H1 (cell line): ENCODE results near the gene TLX1. TPM values are rescaled to one million over a fixed set of nuclear protein-coding genes. Genes with fewer than 3 reads are reported as not detected.

Source experiments
- CTCF ChIA-PET: fragments of 300-600 bp; sonication (Branson Sonifier 250); formaldehyde crosslinking; loops from one replicate; lab custom pipeline; 2021; ENCODE audit not compliant: partially characterized antibody; lab: Charles Lee
- POLR2A ChIA-PET: fragments of 300-600 bp; sonication (Branson Sonifier 250); formaldehyde crosslinking; loops from one replicate; lab custom pipeline; 2021; ENCODE audit warnings: inconsistent platforms; ENCODE audit not compliant: partially characterized antibody; lab: Charles Lee
- DNase-seq, 2 experiments: peaks; one replicate each; pipeline versions ENCODE4 v3.0.0 to v3.0.0-alpha.2; 2010 to 2022; ENCODE audit warnings: low spot score in 2 of 2, low read depth in 1 of 2, mixed read lengths in 1 of 2
- FAIRE-seq: peaks from 2 replicates; lab custom pipeline; 2011; peaks lifted over from hg19 to GRCh38; lab: Jason Lieb, UNC
- H2AFZ ChIP-seq: 2 replicates; pipeline ENCODE4 v1.8.1; 2012; ENCODE audit warnings: low read length, inconsistent platforms
- H2AK5ac ChIP-seq: 2 replicates; pipeline ENCODE4 v1.6.1; 2013; ENCODE audit warnings: low read depth, low read length
- H2BK120ac ChIP-seq: replicated peaks from 2 replicates; pipeline ENCODE3; 2013; ENCODE audit warnings: low read depth, low read length, inconsistent platforms
- H2BK12ac ChIP-seq: 2 replicates; pipeline ENCODE4 v1.6.1; 2013; ENCODE audit warnings: low read depth, low read length
- H2BK15ac ChIP-seq: 2 replicates; pipeline ENCODE4 v1.6.1; 2013; ENCODE audit warnings: low read length
- H2BK20ac ChIP-seq: 2 replicates; pipeline ENCODE4 v1.6.1; 2013; ENCODE audit warnings: low read length
- H2BK5ac ChIP-seq: 2 replicates; pipeline ENCODE4 v1.6.1; 2013; ENCODE audit warnings: low read depth, low read length
- H3K14ac ChIP-seq: 2 replicates; pipeline ENCODE4 v1.6.1; 2013; ENCODE audit warnings: inconsistent platforms; ENCODE audit not compliant: insufficient read length
- H3K18ac ChIP-seq: 2 replicates; pipeline ENCODE4 v1.6.1; 2013; ENCODE audit warnings: low read length; ENCODE audit errors: extremely low read depth
- H3K23ac ChIP-seq: 2 replicates; pipeline ENCODE4 v1.6.1; 2013; ENCODE audit warnings: inconsistent platforms; ENCODE audit not compliant: insufficient read length
- H3K23me2 ChIP-seq: 2 replicates; pipeline ENCODE4 v1.6.1; 2013; ENCODE audit warnings: low read depth, low read length
- H3K27ac ChIP-seq: 2 replicates; pipeline ENCODE4 v1.6.1; 2011; ENCODE audit warnings: low read depth, low read length, inconsistent platforms
- H3K27me3 ChIP-seq, 4 experiments: replicated peaks in 1 of 4; 1 replicate in 1 of 4; 2 replicates in 3 of 4; pipeline versions ENCODE4 v1.6.1 to v1.8.1; 2011 to 2013; ENCODE audit warnings: low read length in 3 of 4, mild to moderate bottlenecking in 3 of 4, inconsistent platforms in 2 of 4, mixed read lengths in 2 of 4, moderate library complexity in 1 of 4; ENCODE audit not compliant: control insufficient read depth in 3 of 4, insufficient read depth in 3 of 4; ENCODE audit errors: extremely low read depth in 1 of 4
- H3K36me3 ChIP-seq, 4 experiments: 2 replicates each; pipeline versions ENCODE4 v1.6.1 to v1.8.1; 2011 to 2013; ENCODE audit warnings: mild to moderate bottlenecking in 4 of 4, low read length in 3 of 4, moderate library complexity in 2 of 4, control low read depth in 1 of 4, inconsistent platforms in 1 of 4; ENCODE audit not compliant: insufficient read depth in 4 of 4, control insufficient read depth in 2 of 4
- H3K4ac ChIP-seq: replicated peaks from 2 replicates; pipeline ENCODE3; 2013; ENCODE audit warnings: low read length, low read depth, mixed read lengths, inconsistent platforms; ENCODE audit not compliant: insufficient read length
- H3K4me1 ChIP-seq, 4 experiments: replicated peaks in 1 of 4; 1 replicate in 1 of 4; 2 replicates in 3 of 4; pipeline versions ENCODE4 v1.6.1 to v1.8.1; 2011 to 2013; ENCODE audit warnings: low read length in 3 of 4, inconsistent platforms in 2 of 4, mixed read lengths in 1 of 4; ENCODE audit not compliant: insufficient read depth in 4 of 4, control insufficient read depth in 3 of 4
- H3K4me2 ChIP-seq, 2 experiments: 2 replicates each; pipeline versions ENCODE4 v1.6.1 to v1.8.1; 2011 to 2013; ENCODE audit warnings: low read depth in 2 of 2, low read length in 2 of 2, control low read depth in 1 of 2, inconsistent platforms in 1 of 2, mild to moderate bottlenecking in 1 of 2; ENCODE audit not compliant: insufficient read depth in 1 of 2
- H3K4me3 ChIP-seq, 4 experiments: fragments of 200-600, 300-600 bp in 1 of 4; sonication (generic), shearing (Covaris generic), sonication (Bioruptor Twin) in 1 of 4; 2 replicates each; pipeline versions ENCODE4 v1.5.1 to v1.8.1; 2011 to 2016; ENCODE audit warnings: low read length in 4 of 4, low read depth in 3 of 4, control low read depth in 2 of 4, inconsistent platforms in 2 of 4, mild to moderate bottlenecking in 2 of 4, mixed read lengths in 1 of 4, moderate library complexity in 1 of 4; ENCODE audit not compliant: insufficient read depth in 2 of 4; ENCODE audit errors: extremely low read depth in 1 of 4
- H3K56ac ChIP-seq: replicated peaks from 2 replicates; pipeline ENCODE3; 2013; ENCODE audit warnings: low read depth, mild to moderate bottlenecking, mixed read lengths, low read length, inconsistent platforms; ENCODE audit not compliant: insufficient read length
- H3K79me1 ChIP-seq: 2 replicates; pipeline ENCODE4 v1.6.1; 2013; ENCODE audit warnings: low read depth, low read length, control low read depth
- H3K79me2 ChIP-seq, 2 experiments: 2 replicates each; pipeline versions ENCODE4 v1.6.1 to v1.8.1; 2012 to 2013; ENCODE audit warnings: low read length in 2 of 2, mild to moderate bottlenecking in 2 of 2, inconsistent platforms in 1 of 2; ENCODE audit not compliant: insufficient read depth in 2 of 2, control insufficient read depth in 1 of 2
- H3K9ac ChIP-seq, 4 experiments: replicated peaks in 1 of 4; 1 replicate in 1 of 4; 2 replicates in 3 of 4; pipeline versions ENCODE4 v1.6.1 to v1.8.1; 2011 to 2013; ENCODE audit warnings: low read depth in 3 of 4, low read length in 3 of 4, control low read depth in 2 of 4, mild to moderate bottlenecking in 2 of 4, moderate library complexity in 2 of 4, inconsistent platforms in 1 of 4; ENCODE audit errors: extremely low read depth in 1 of 4
- H3K9me3 ChIP-seq, 2 experiments: 2 replicates each; pipeline versions ENCODE4 v1.6.1 to v1.8.1; 2012 to 2013; ENCODE audit warnings: mild to moderate bottlenecking in 2 of 2, moderate library complexity in 2 of 2, control low read depth in 1 of 2, inconsistent platforms in 1 of 2, low read depth in 1 of 2, low read length in 1 of 2, mixed read lengths in 1 of 2; ENCODE audit not compliant: insufficient read depth in 2 of 2
- H4K20me1 ChIP-seq, 2 experiments: replicated peaks in 1 of 2; 2 replicates each; pipeline versions ENCODE3 to v1.8.1; 2011 to 2013; ENCODE audit warnings: inconsistent platforms in 2 of 2, low read length in 2 of 2, mild to moderate bottlenecking in 1 of 2; ENCODE audit not compliant: insufficient read depth in 2 of 2, control insufficient read depth in 1 of 2
- H4K5ac ChIP-seq: 2 replicates; pipeline ENCODE4 v1.6.1; 2013; ENCODE audit warnings: low read length, low read depth, mixed read lengths, inconsistent platforms; ENCODE audit not compliant: insufficient read length
- H4K8ac ChIP-seq: 2 replicates; pipeline ENCODE4 v1.8.0; 2013; ENCODE audit warnings: mild to moderate bottlenecking, moderate library complexity, low read length, inconsistent platforms; ENCODE audit not compliant: insufficient read depth; ENCODE audit errors: extremely low read depth
- H4K91ac ChIP-seq: replicated peaks from 2 replicates; pipeline ENCODE3; 2013; ENCODE audit warnings: low read length, mixed read lengths, inconsistent platforms; ENCODE audit not compliant: insufficient read length
- ASH2L ChIP-seq: fragments of 200-600, 300-600 bp; sonication (generic); IDR thresholded peaks from one replicate; pipeline ENCODE4 v1.7.1; 2017; ENCODE audit warnings: low read length
- CREB1 ChIP-seq: IDR thresholded peaks from 2 replicates; pipeline ENCODE4 v1.6.1; 2012; ENCODE audit warnings: inconsistent platforms
- FOSL1 ChIP-seq: IDR thresholded peaks from 2 replicates; pipeline ENCODE4 v1.6.1; 2011; ENCODE audit warnings: mild to moderate bottlenecking, low read depth, low read length, moderate library complexity; ENCODE audit not compliant: insufficient read depth
- GABPA ChIP-seq: IDR thresholded peaks from 2 replicates; pipeline ENCODE4 v1.6.1; 2011; ENCODE audit warnings: mild to moderate bottlenecking, low read length, moderate library complexity, borderline replicate concordance; ENCODE audit not compliant: insufficient read depth
- KDM4A ChIP-seq: IDR thresholded peaks from one replicate; pipeline ENCODE4 v1.7.1; 2012; ENCODE audit warnings: low read depth, mild to moderate bottlenecking, moderate library complexity, low read length, inconsistent platforms; ENCODE audit not compliant: severe bottlenecking
- POLR2A ChIP-seq, 2 experiments: IDR thresholded peaks; 1 replicate in 1 of 2; 2 replicates in 1 of 2; pipeline ENCODE4 v1.6.1; 2011; ENCODE audit warnings: low read depth in 2 of 2, low read length in 2 of 2, mild to moderate bottlenecking in 2 of 2; ENCODE audit errors: control extremely low read depth in 1 of 2
- SP1 ChIP-seq: IDR thresholded peaks from 2 replicates; pipeline ENCODE4 v1.6.1; 2011; ENCODE audit warnings: low read depth, low read length
- SP4 ChIP-seq: IDR thresholded peaks from 2 replicates; pipeline ENCODE4 v1.6.1; 2012; ENCODE audit warnings: low read length, inconsistent platforms
- TCF12 ChIP-seq: IDR thresholded peaks from 2 replicates; pipeline ENCODE4 v1.6.1; 2011; ENCODE audit warnings: low read depth, mild to moderate bottlenecking, low read length
- WGBS, 2 experiments: shearing (Covaris generic) in 1 of 2; methylation state at CpG; one replicate each; pipeline versions ENCODE4 v1.1.6 to v1.1.7; 2013 to 2015; ENCODE audit warnings: low lambda C conversion rate in 2 of 2, mixed read lengths in 2 of 2, inconsistent platforms in 1 of 2, low coverage in 1 of 2, missing lambda C conversion rate in 1 of 2; ENCODE audit not compliant: insufficient replicate concordance in 2 of 2, insufficient coverage in 1 of 2, insufficient read length in 1 of 2; ENCODE audit errors: extremely low coverage in 1 of 2, missing lambda C conversion rate in 1 of 2; 5-methylcytosine and 5-hydroxymethylcytosine counted together
- polyA plus RNA-seq, 7 experiments: library from polyadenylated mRNA; depleted of rRNA in 3 of 7; stranded (reverse) in 5 of 7; unstranded in 2 of 7; fragments of >200 nt in 5 of 7; fragments of 200-250 nt in 2 of 7; gene quantifications; 1 replicate in 5 of 7; 2 replicates in 1 of 7; 4 replicates in 1 of 7; pipeline versions ENCODE4 v1.2.1 to v1.2.3, GENCODE V29; 2011 to 2013; ENCODE audit warnings: missing spikeins in 2 of 7, mixed read lengths in 2 of 7
- total RNA-seq: library from RNA; stranded (reverse); fragmentation: NEBNext Ultra II Directional; extraction: Animal tissue kit (Norgen Biotek cat#: 25700); gene quantifications from 2 replicates; pipeline ENCODE4 v1.2.1, GENCODE V29; 2021
- TF ChIP-seq, protein P1 (sequence below): IDR thresholded peaks from 2 replicates; pipeline ENCODE4 v1.6.1; 2011; ENCODE audit warnings: low read depth, mild to moderate bottlenecking, low read length; ENCODE audit not compliant: insufficient read depth
- TF ChIP-seq, protein P2 (sequence below), 3 experiments: IDR thresholded peaks; 1 replicate in 2 of 3; 2 replicates in 1 of 3; pipeline versions ENCODE4 v1.5.1 to v1.6.1; 2011; ENCODE audit warnings: low read length in 3 of 3, mild to moderate bottlenecking in 3 of 3, inconsistent platforms in 2 of 3, low read depth in 1 of 3, moderate library complexity in 1 of 3; ENCODE audit not compliant: insufficient read depth in 1 of 3; ENCODE audit errors: control extremely low read depth in 1 of 3

Gene TLX1
- total and polyA plus RNA-seq, 2 of the 8 experiments (the other 6 are each of a cell fraction or from before 2014, with no cell fraction given): not detected

DNA sequence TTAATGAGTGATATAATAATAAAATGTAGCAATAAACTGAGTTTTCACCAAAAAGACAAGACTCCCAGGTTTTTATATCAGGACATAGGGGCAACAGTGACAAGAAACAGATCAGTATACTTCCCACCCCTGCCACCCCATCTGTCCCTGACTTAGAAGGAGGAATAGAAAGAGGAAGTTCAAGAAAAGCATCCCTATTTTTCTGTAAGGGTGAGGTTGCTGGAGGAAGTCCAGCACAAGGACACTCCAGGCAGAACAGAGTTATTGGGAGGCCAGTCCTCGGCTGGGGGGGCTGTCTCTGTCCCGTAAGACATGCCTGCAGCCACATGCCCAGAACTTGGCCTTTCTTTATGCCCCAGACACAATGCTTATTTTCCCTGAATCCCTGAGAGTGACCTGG, 16.5 kb upstream of the TLX1 start:
- H3K79me1 ChIP-seq: no peaks in the 10 kb centered on the region
- H3K23me2 ChIP-seq: no peaks in the 10 kb centered on the region
- H3K56ac ChIP-seq: no peak overlapping the region
- no peak overlapping the region for H3K4me2 ChIP-seq
- no peak overlapping the region for H3K9ac ChIP-seq
- no peak overlapping the region for H2BK5ac ChIP-seq
- TF ChIP-seq TCF12: no peak
- no peak for TF ChIP-seq POLR2A (IDR thresholded peaks at IDR 0.05; ENCODE audit: control extremely low read depth in 1 of 2, low read depth in 2 of 2, low read length in 2 of 2)
- no peak for TF ChIP-seq ASH2L
- no peak for TF ChIP-seq SP4
- TF ChIP-seq FOSL1: no peak
- TF ChIP-seq, protein P1, sequence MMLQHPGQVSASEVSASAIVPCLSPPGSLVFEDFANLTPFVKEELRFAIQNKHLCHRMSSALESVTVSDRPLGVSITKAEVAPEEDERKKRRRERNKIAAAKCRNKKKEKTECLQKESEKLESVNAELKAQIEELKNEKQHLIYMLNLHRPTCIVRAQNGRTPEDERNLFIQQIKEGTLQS: no peak
- no peak for TF ChIP-seq GABPA
- TF ChIP-seq KDM4A: no peak
- TF ChIP-seq CREB1: no peak
- no peak for TF ChIP-seq SP1
- TF ChIP-seq, protein P2, sequence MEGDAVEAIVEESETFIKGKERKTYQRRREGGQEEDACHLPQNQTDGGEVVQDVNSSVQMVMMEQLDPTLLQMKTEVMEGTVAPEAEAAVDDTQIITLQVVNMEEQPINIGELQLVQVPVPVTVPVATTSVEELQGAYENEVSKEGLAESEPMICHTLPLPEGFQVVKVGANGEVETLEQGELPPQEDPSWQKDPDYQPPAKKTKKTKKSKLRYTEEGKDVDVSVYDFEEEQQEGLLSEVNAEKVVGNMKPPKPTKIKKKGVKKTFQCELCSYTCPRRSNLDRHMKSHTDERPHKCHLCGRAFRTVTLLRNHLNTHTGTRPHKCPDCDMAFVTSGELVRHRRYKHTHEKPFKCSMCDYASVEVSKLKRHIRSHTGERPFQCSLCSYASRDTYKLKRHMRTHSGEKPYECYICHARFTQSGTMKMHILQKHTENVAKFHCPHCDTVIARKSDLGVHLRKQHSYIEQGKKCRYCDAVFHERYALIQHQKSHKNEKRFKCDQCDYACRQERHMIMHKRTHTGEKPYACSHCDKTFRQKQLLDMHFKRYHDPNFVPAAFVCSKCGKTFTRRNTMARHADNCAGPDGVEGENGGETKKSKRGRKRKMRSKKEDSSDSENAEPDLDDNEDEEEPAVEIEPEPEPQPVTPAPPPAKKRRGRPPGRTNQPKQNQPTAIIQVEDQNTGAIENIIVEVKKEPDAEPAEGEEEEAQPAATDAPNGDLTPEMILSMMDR (IDR thresholded peaks at IDR 0.05; ENCODE audit: control extremely low read depth in 1 of 3, insufficient read depth in 1 of 3, low read depth in 1 of 3, low read length in 3 of 3): no peak
- H3K4me1 ChIP-seq: peaks cover 0 to 15% (median 4%) of the 10 kb centered on the region in 4 experiments; a peak in 6 of 7 replicates
- H4K91ac ChIP-seq: no peak overlapping the region
- no peak overlapping the region for H3K27ac ChIP-seq
- DNase-seq (no peak), FAIRE-seq (no peak)
- no peak overlapping the region for H3K4ac ChIP-seq
- no peak overlapping the region for H2AK5ac ChIP-seq
- H3K4me3 ChIP-seq: no peak overlapping the region
- H3K14ac ChIP-seq: no peak overlapping the region
- H4K5ac ChIP-seq: no peak overlapping the region
- H2AFZ ChIP-seq: no peak overlapping the region
- ChIA-PET CTCF (interaction anchor here (0.9 to 5.1 kb wide), 5 partner anchors 13 to 73 kb away, joined by 3 to 36 read pairs (median 3); no protein-coding TSS in a partner anchor), POLR2A (no interaction called here)
- H3K79me2 ChIP-seq: no peaks in the 10 kb centered on the region
- no peak overlapping the region for H2BK15ac ChIP-seq
- peaks cover 0 to 3% of the 10 kb centered on the region in 2 experiments for H4K20me1 ChIP-seq
- no peak overlapping the region for H3K23ac ChIP-seq
- no peak overlapping the region; the same call in 1 of the 2 replicates for H3K18ac ChIP-seq
- H3K9me3 ChIP-seq: no peaks in the 10 kb centered on the region
- 80% methylated on average over 2 of the region's 2 CpGs; no CpG with 5 or more reads in 1 of the 2 experiments for WGBS, 2 experiments
- no peak overlapping the region for H2BK20ac ChIP-seq
- no peak overlapping the region for H4K8ac ChIP-seq
- H2BK120ac ChIP-seq: no peak overlapping the region
- no peak overlapping the region for H2BK12ac ChIP-seq
- H3K27me3 ChIP-seq: peaks cover 11 to 23% (median 19%) of the 10 kb centered on the region in 4 experiments
- no peaks in the 10 kb centered on the region for H3K36me3 ChIP-seq
